K562 (cell line): ENCODE measurements around the gene C3. TPM values are rescaled to one million over a fixed set of nuclear protein-coding genes. Genes with fewer than 3 reads are reported as not detected.

Experiments
- CREB3L1 ChIP-seq: fragments of 450-650 bp; IDR thresholded peaks from 2 replicates; pipeline ENCODE4 v1.6.1; 2014; ENCODE audit warnings: low read depth, mild to moderate bottlenecking, moderate library complexity, borderline replicate concordance
- GTF2F1 ChIP-seq: IDR thresholded peaks from 2 replicates; pipeline ENCODE4 v1.6.1; 2011; ENCODE audit warnings: low read depth, low read length, improper control_type of control experiment
- HDAC1 ChIP-seq, 2 experiments: fragments of 450-650 bp; IDR thresholded peaks; 2 replicates each; pipeline ENCODE4 v1.6.1; 2016 to 2017; ENCODE audit warnings: inconsistent platforms in 1 of 2, mild to moderate bottlenecking in 1 of 2, moderate library complexity in 1 of 2
- LCOR ChIP-seq: sonication (generic); formaldehyde crosslinking; IDR thresholded peaks from 2 replicates; pipeline ENCODE4 v1.8.0; 2022; ENCODE audit warnings: mild to moderate bottlenecking, missing genetic modification reagents
- MXD1 ChIP-seq: fragments of 250-450 bp; sonication (Bioruptor Pico); IDR thresholded peaks from 2 replicates; pipeline ENCODE4 v1.8.0; 2021; ENCODE audit warnings: borderline replicate concordance, mild to moderate bottlenecking, moderate library complexity; ENCODE audit not compliant: poor library complexity, severe bottlenecking
- RBM34 ChIP-seq: fragments of 200-400 bp; formaldehyde crosslinking; IDR thresholded peaks from 2 replicates; pipeline ENCODE4 v1.6.1; 2018; ENCODE audit warnings: low read length, borderline replicate concordance; ENCODE audit not compliant: insufficient read depth
- RHOXF2B ChIP-seq: fragments of 250-450 bp; sonication (Bioruptor Pico); conservative IDR thresholded peaks from 2 replicates; pipeline ENCODE4 v1.5.1; 2021
- TAF9B ChIP-seq: fragments of 450-650 bp; IDR thresholded peaks from 2 replicates; pipeline ENCODE4 v1.6.1; 2018; ENCODE audit warnings: mild to moderate bottlenecking; ENCODE audit not compliant: partially characterized antibody
- ZC3H8 ChIP-seq: fragments of 450-650 bp; IDR thresholded peaks from 2 replicates; pipeline ENCODE4 v1.6.1; 2017
- ZNF175 ChIP-seq: fragments of 200-800 bp; sonication (Bioruptor generic); IDR thresholded peaks from 2 replicates; pipeline ENCODE4 v1.6.1; 2016; ENCODE audit warnings: low read depth, mild to moderate bottlenecking, missing genetic modification characterization, missing compliant biosample characterization
- ZNF316 ChIP-seq: fragments of 450-650 bp; IDR thresholded peaks from 2 replicates; pipeline ENCODE4 v1.6.1; 2016
- ZNF449 ChIP-seq: fragments of 250-450 bp; sonication (Bioruptor Pico); IDR thresholded peaks from 2 replicates; pipeline ENCODE4 v1.8.0; 2022; ENCODE audit warnings: moderate library complexity, mild to moderate bottlenecking, inconsistent platforms
- ZNF584 ChIP-seq: fragments of 200-800 bp; sonication (Bioruptor generic); IDR thresholded peaks from 2 replicates; pipeline ENCODE4 v1.6.1; 2016; ENCODE audit warnings: low read depth, mild to moderate bottlenecking, missing genetic modification characterization, missing compliant biosample characterization
- ZNF696 ChIP-seq: fragments of 250-450 bp; sonication (Bioruptor Pico); conservative IDR thresholded peaks from 2 replicates; pipeline ENCODE4 v1.4.0; 2020; ENCODE audit warnings: mild to moderate bottlenecking, moderate library complexity
- polyA plus RNA-seq, 8 experiments: library from polyadenylated mRNA; depleted of rRNA in 4 of 8; stranded (reverse) in 5 of 8; unstranded in 3 of 8; fragments of >200 nt; fragmentation: Nextera tagmentation in 2 of 8; fragmentation: Illumina TruSeq in 1 of 8; extraction: Ambion mirVana in 2 of 8; extraction: Trizol in 1 of 8; gene quantifications; 2 replicates each; pipeline versions ENCODE4 v1.2.1 to v1.2.3, GENCODE V29; 2011 to 2014; ENCODE audit warnings: inconsistent platforms in 1 of 8, missing spikeins in 1 of 8
- total RNA-seq, 7 experiments: library from RNA; depleted of rRNA in 6 of 7; stranded (reverse); fragments of >200 nt in 6 of 7; fragmentation: Illumina TruSeq in 2 of 7; extraction: Trizol in 2 of 7; gene quantifications; 2 replicates each; pipeline versions ENCODE4 v1.2.1 to v1.2.3, GENCODE V29; 2011 to 2021; ENCODE audit warnings: low replicate concordance in 1 of 7

Gene C3
- total and polyA plus RNA-seq, 9 of the 15 experiments (the other 6 are each of a cell fraction or from before 2014, with no cell fraction given), result 0.59 to 10.6 (median 2.2) TPM

GRCh38 chr19:6733338-6734095 lies 13.1 kb upstream of the C3 start (continued):
- TF ChIP-seq TAF9B (no peak), ZNF449 (CRISPR knock-in tag) (no peak), ZNF584 (CRISPR knock-in tag) (no peak), ZNF175 (CRISPR knock-in tag) (no peak), CREB3L1 (no peak), ZC3H8 (no peak), RBM34 (no peak), MXD1 (CRISPR knock-in tag) (no peak), GTF2F1 (no peak), ZNF696 (no peak), ZNF316 (no peak), HDAC1 (IDR thresholded peaks at IDR 0.05) (no peak), RHOXF2B (CRISPR knock-in tag) (no peak), LCOR (CRISPR knock-in tag) (no peak)
